ENCODE data around the gene EIF4EBP2. TPM values are rescaled to one million over a fixed set of nuclear protein-coding genes. Genes with fewer than 3 reads are reported as not detected.

Gene EIF4EBP2
- polyA plus RNA-seq, 4 donors = 71.0 to 86.3 (median 80.1) TPM

DNA sequence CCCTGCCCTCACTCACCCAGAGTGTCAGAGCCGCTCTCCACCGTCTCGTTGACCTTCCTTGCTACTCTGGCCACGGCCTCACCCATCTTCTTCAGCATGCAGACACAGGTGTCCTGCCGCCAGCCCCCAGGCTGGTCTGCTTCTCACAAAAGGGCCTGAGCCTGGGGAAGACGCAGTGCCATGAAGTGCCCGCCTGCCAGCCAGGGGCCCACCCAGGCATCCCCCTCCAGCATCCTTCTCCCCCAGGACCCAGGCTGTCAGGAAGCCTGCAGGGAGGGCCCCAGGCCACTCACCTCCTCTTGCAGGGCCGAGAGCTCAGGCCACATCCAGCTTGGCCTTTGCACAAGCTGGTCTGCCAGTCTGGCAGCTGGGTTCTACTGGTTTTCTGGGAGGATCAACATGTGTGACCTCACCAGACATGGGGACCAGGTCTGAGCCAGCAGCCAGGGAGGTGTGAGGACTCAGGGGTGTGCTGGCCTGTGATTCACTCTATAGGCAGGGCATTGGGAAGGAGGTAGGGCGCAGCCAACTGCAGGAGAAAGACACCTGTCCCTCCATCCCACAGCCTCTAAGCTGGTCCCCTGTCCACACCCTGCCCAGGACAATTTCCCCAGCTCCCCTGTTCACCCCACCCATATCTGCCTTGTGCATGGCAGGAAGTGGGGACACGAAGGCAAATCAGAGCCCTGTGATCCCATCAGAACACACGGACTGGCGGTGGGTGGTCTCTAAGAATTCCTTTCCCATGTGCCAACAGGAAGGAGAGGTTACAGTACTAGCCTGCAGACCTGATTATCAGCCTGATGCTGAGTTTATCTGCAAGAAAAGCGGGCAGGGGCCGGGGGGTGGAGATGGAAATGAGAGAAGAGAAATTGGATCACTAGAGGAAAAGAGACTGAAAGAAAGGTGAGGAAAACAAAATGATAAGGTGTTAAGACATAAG, 27.2 kb upstream of the EIF4EBP2 start:
- DNase-seq (ENCODE audit: low read depth in 4 of 4, low spot score in 2 of 4) = no peak

DNA sequence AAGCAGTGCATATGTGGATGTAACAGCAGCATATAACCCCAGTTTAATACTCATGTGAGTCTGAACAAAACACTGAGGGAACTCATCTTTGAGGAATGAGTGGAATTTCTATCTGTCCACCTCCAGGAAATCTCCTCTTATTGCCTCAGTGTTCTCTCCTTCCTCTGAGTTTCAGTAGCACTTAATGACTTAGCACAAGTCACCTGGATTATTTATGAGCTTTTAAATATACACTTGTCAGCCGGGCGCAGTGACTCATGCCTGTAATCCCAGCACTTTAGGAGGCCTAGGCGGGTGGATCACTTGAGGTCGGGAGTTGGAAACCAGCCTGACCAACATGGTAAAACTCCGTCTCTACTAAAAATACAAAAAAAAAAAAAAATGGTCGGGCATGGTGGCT, 25.8 kb upstream of the EIF4EBP2 start:
- DNase-seq (ENCODE audit: low read depth in 4 of 4, low spot score in 2 of 4) = no peak

DNA sequence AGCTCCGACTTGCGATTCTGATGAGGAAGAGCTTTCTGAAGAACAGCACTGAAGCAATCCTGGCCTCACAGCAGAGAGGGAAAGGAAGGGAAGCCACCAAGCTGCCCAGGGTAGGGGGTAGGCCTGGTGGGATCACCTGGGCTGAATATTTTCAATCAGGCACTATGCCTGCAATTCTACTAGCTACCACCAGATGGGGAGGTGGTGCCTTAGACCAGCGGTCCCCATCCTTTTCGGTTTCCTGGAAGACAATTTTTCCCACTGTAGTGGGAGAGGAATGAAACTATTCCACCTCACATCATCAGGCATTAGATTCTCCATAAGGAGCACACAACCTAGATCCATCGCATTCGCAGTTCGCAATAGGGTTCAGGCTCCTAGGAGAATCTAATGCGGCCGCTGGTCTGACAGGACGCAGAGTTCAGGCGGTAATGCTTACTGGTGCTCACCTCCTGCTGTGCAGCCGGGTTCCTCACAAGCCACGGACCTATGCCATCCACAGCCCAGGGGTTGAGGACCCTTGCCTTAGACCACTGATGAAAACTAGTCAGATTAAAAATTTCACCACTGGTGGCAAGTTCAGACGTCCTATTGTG, 24.3 kb upstream of the EIF4EBP2 start:
- no peak for DNase-seq (ENCODE audit: low read depth in 4 of 4, low spot score in 2 of 4)

DNA sequence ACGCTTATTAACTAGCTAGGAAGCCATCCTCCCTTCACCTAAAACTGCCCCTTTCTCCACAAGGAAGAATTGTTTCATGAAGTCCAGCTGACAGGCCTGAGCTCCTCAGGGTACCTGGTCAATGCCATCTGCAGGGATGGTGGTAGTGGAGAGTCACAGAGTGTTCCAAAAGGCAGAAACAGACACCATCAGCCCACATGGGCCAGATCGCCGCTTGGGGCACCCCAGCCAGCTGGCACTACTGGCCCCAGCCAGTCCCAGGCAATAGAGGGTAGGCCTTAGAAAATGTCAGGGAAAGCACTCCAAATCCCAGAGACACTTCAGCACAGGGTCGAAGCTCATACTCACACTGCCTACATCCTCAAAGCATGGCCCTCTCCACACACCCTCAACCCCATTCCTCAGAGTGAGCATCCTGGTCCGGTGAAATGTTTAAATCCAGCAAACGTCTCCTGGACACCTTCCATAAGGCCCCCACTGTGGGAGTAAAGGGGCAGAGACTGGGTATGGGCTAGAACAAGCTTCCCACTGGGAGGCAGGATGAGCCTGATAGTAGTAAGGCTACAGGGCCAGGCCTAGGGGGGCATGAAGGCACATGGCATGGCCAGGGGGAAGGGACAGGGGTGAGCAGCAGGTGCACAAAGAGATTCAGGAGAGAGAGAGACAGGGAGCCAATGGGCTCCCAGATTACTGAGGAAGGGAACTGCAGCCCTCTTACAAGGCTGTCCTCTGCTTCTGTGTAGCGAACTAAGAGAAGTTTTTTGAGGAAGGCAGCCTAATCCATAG, 23.4 kb upstream of the EIF4EBP2 start:
- DNase-seq (ENCODE audit: low read depth in 4 of 4, low spot score in 2 of 4) = no peak

DNA sequence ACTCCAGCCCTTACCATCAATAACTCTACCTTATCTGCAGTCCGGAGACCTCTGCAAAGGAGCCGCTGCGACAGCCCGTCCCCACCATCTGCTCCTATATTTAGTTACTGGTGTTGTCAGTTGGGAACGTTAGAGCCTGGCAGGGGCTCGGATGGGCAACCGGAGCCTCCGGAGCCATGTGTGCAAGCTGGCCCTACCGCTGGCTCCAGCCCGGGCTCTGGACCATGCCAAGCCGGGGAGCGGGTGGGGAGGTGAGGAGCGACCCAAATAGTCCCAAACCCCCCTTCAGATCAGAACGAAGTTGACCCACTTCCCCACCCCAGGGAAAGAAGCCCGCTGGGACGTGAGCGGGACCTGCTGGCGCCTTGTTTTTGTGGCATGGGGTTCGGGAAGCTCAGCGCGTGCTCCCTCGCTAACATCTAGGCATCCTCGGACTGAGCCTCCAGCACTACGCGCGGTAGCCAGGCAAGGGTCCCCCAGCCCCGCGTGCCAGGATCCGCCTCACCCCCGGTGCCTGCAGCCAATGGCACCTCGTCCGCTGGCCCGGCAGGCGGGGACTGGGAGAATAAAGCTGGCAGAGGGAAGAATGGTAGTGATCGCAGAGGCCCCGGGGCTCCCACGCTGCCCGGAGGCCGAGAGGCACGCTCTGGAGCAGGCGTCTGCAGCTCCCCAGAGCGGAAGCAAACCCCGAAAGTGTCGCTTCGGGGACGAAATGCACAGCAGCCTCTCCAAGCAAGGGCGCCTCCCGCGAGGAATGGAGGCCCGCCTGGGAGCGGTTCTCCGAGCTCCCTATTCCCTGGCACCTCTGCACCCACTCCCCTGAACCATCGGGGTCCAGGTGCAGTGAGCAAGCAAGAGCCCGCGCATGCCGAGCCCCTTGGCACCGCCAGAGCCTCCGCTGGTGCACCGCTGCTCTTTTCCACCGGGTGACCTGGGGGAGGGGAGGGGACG, 22.2 kb upstream of the EIF4EBP2 start:
- peak in 1 of 4 donors; percentile 34 for DNase-seq (ENCODE audit: low read depth in 4 of 4, low spot score in 2 of 4)

DNA sequence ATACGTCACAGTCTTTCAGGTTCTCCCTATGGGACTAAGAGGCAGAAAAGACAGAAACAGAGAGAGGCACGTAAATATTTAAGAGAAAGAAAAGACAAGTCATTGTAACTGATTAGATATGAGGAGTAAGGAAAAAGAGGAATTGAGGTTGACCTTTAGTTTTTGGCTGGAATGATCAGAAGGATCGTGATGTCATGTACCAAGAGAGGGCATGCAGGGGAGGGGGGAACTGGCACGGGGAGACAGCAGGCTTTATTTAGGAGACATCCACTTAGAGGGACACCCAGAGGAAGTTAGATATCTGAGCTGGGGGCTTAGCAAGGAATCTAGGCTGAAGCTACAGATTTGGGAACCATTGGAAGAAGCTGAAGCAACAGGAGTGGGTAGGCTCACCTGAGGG, 12.3 kb upstream of the EIF4EBP2 start:
- no peak for DNase-seq (ENCODE audit: low read depth in 4 of 4, low spot score in 2 of 4)

DNA sequence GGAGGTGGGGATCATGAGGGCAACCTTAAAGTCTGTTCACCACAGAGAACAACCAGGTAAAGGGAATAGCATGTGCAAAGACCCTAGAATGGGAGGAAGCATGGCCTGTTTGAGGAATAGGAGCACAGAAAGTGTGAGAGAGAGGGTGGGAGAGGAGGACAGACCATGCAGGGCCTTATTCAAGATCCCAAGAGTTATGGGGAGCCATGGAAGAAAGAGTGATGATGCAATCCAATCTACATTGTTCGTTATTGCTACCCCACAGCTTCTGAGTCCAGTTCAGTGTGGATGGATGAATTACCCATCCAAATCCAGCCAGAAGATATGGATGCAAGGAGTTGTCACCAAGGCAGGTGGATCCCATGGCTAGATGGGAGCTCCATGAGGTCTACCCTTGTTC, 7.8 kb upstream of the EIF4EBP2 start:
- no peak for DNase-seq (ENCODE audit: low read depth in 4 of 4, low spot score in 2 of 4)

DNA sequence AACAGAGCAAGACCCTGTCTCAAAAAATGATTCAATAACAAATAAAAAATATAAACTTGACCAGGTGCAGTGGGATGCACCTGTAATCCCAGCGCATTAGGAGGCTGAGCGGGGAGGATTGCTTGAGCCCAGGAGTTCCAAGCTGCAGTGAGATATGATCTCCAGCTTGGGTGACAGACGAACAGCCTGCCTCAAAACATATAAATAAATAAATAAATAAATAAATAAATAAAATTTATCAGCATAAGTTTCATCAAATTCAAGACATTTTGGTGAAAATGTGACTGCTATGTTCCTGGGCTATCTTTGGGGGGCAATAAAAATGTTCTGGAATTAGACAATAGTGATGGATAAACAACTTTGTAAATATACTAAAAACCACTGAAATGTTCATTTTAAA, 4.8 kb upstream of the EIF4EBP2 start:
- no peak for DNase-seq (ENCODE audit: low read depth in 4 of 4, low spot score in 2 of 4)

DNA sequence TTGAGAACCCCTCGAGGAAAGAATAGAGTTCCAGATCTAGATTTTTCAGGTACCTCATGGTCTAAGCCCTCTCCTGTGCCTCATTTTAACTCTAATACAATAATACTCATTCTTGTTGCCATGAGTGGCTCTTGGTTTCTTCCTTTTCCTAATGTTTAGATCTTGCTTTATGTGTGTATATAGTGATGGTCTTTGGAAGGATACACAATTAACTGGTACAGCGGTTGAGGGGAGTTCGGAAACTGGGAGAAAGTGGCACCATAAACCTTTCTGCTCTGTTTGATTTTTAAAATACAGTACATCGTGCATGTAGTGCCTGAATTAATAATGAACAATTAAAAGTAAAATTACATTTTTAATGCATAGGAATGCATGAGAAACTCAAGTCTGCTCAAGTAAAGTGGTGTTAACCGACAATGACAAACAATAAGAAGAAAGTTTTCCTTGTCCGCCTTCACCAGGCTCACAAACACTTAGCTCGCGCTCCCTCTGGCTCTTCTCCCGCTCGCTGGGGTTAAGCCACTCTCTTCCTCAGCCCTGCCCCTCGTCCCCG, 386 bp upstream of the EIF4EBP2 start:
- DNase-seq (ENCODE audit: low read depth in 4 of 4, low spot score in 2 of 4) = no peak

DNA sequence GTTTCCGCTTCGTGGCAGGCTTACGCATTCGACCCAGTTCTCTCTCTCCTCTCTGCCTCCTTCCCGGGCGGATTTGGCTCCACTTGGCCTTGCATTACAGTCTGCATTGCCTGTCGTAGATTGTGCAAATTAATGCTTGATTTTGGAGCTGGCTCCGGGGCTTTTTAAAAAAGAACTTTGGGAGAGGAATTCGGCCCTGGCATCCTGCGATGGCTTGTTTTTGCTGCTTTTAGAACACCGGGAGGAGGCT, 767 bp downstream of the EIF4EBP2 start:
- no peak for DNase-seq (ENCODE audit: low read depth in 4 of 4, low spot score in 2 of 4)

DNA sequence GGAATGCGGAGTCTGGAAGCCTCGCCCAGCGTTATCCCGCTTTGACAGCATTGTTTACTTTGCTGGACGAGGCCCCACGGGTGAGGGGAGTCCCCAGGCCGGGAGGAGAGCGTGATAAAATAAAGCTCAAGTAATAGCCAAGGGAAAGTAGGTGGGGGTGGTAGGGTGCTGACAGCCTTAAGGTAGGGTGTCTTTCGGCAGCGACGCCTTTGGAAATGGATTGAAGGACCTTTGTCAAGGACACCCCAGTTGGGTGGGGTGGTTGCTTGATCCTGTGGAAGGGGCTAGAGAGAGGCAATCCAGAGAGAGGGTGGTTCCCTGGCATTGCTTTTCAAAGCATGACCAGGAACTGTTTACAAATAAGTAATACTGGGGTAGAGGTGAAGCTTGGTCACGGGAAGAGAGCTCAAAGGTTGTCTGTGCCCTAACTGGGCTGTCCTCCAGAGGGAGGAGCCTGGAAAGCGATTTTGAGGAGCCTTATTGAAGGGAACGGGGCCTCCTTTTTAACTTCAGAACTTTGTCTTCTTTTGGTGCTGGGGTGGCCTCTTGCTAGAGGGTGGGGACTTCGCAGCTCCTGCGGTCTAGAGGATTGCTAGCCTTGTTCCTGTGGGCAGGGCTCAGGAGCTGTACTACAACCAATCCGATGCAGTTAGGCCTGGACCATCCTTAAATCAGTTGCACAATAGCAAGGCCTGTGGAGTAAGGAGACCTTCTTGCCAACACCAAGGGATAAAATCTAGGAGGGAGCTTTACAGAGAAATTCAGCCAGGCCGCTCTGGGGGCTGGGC, 1.3 kb downstream of the EIF4EBP2 start:
- peak in 2 of 4 donors; percentile 22 to 32 for DNase-seq (ENCODE audit: low read depth in 4 of 4, low spot score in 2 of 4)

DNA sequence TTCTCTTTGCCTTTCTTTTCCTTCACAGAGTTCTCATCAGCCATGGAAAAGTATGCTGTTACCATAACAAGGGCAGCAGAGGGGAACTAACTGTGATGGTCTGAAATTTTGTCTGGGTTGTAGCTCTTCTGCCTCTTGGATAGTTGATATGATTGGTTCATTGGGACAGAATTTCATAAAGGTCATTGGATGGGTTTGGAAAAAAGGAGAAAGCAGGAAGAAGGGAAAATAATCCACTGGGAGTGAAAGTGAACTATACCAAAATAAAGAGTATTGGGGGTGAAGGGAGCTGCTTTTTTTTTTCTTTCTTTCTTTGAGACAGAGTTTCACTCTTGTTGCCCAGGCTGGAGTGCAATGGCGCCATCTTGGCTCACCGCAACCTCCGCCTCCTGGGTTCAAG, 5.8 kb downstream of the EIF4EBP2 start:
- DNase-seq (ENCODE audit: low read depth in 4 of 4, low spot score in 2 of 4) = no peak

DNA sequence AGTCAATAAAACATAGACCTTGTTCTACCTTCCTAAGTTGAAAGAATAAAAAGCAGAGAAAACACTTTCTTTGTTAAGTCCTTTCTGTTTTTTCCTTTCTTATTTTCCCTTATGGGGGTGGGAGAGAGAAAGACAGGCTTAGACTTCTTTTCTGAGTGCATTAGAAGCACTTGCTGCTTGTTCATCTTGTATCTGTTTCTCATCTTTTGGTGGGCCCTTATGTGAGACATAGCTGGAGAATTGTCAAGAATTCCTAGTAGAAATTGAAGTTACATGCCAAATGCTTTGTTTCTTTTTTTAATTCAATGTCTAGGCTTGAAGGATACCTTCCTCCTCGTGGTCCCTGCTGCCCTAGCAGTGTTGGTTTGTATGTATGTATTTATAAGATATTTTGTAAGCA, 6.7 kb downstream of the EIF4EBP2 start:
- DNase-seq (ENCODE audit: low read depth in 4 of 4, low spot score in 2 of 4) = no peak

DNA sequence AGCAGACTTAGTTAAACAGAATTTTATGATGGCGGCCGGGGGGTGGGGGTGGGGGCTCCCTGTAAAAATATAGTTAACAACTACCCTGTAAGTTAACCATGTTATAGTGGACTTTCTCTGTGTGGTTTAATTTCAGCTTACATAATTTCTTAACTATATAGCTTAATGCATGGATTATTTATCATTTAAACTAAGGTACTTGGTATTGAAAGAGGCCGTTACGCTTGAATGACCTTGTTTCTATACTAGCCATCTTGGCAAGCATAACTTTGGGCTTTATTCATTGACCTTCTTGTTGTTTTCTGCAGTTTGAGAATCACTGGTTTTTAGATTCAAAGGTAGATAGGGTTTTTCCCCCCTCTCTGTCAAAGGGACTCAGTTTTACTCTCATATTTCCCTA, 8.4 kb downstream of the EIF4EBP2 start:
- no peak for DNase-seq (ENCODE audit: low read depth in 4 of 4, low spot score in 2 of 4)

DNA sequence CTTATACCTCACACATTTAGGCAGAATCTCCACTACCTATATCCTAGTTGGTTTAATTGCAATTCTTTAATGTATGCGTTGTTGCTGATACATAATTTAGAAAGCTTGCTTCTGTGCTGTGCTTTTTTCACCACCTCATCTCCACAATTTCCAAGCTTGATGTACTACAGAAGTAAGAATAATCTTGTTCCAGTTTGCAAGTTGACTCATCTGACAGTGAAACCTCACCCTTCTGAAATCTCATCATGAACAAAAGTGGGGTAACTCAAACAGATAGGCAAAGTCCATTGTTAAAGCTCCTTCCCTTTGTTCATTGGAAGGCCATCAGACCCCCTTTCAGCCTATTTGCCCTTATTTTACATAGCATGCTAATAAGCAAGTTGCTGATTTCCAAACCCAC, 13.6 kb downstream of the EIF4EBP2 start:
- DNase-seq (ENCODE audit: low read depth in 4 of 4, low spot score in 2 of 4) = no peak

DNA sequence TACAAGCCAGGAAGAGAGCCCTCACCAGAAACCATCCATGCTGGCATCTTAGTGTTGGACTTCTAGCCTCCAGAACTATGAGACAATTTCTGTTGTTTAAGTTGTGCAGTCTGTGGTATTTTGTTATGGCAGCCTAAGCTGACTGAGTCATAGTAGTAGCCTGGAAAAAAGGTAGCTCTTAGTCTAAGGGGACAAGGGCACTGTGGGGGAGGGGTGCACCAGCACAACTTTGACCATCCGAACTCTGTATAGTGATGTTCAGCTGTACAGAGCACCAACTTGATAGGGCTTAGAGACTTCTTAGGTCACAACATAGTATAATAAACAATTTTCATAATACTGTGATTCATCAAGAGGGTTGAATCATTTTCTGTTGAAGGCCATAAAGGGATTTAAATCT, 14.3 kb downstream of the EIF4EBP2 start:
- DNase-seq (ENCODE audit: low read depth in 4 of 4, low spot score in 2 of 4) = no peak

DNA sequence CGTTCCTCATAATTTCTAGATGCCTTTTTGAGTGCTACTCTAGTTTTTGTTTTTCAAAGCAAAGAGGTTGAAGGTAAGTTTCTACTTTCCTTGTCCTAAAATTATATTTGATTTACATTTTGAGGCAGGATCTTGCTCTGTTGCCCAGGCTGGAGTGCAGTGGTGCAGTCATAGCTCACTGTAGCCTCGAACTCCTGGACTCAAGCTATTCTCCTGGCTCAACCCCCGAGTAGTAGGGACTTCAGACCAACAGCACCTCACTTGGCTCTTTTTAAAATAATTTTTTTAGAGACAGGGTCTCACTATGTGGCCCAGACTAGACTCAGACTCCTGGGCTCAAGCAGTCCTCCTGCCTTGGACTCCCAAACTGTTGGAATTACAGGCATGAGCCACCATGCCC, 14.8 kb downstream of the EIF4EBP2 start:
- no peak for DNase-seq (ENCODE audit: low read depth in 4 of 4, low spot score in 2 of 4)

DNA sequence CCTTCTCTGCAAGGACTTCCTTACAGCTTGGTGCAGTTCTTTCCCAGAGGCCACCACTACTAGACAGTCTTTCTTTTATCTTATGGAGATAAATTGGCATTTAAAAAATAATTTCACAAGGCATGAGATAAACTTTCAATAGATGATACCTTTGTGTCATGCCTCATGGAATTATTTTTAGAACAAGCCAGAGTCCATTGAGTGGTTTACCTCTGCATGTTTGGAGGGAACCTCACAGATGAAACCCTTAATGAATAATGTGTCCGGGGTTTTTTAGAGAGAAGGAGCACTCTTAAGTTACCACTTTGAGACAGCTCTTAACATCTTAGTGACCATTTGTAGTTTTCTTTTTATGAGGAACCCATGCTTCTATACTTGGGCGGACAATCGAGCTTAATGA, 20.4 kb downstream of the EIF4EBP2 start:
- no peak for DNase-seq (ENCODE audit: low read depth in 4 of 4, low spot score in 2 of 4)

DNA sequence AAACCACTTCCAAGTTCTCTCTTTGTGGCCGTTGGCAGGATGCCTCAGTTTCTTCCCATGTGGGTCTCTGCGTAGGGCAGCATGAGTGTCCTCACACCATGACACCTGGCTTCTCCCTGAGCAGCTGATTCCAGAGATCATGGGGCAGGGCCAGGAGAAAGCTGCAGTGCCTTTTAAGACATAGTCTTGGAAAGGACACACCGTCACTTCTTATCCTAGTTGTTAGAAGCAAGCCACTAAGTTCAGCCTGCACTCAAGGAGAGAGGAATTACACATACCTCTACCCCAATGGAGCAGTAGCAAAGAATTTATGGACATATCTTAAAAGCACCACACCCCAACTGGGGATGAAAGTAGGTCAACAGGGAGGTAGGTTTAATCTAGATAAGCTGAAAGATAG, 21.2 kb downstream of the EIF4EBP2 start:
- DNase-seq (ENCODE audit: low read depth in 4 of 4, low spot score in 2 of 4) = no peak

DNA sequence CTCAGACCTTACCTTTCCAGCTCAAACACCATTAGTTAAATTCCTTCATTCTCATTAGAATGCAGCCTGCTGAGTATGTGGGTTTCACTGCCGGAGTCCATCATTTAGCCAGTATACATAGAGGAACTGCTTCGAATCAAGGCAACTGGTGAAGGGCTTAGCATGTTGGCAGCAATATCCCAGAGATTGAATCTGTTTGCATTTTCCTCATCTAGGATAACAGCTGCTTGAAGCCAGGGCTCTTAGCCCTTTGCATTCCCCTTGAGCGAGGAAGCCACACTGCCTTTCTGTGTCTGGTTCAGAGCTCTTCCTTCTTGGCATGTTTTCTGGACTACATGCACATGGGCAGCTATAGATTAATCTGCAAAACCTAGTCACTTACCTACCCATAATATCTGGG, 22.9 kb downstream of the EIF4EBP2 start:
- DNase-seq (ENCODE audit: low read depth in 4 of 4, low spot score in 2 of 4) = no peak

Data from left renal cortex interstitium (tissue), 4 donors.